ENCODE measurements around the gene ITFG1. TPM values are rescaled to one million over a fixed set of nuclear protein-coding genes. Genes with fewer than 3 reads are reported as not detected.

ITFG1 gene
- total RNA-seq, 1 experiment from 2014 or later = 18.0 TPM

DNA sequence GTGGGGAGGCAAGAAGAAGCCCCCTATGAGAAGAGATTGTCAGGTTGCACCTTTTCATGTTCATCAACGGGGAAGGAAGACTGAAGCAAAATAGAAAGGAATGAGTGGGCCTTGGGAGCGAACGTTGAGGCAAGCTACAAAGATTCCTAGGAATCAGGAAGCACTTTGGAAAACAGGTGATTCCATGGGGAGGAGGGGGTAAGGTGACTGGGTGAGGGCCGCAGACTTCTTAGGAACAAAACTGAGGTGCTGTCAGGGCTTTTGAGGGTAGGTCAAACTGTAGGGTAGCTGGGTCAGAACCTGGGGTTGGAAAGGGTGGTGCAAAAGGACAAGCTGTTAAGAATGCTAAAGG lies 528 bp downstream of the ITFG1 start:
- H3K23ac ChIP-seq (ENCODE audit: insufficient read length, low read depth, low read length) = no peak overlapping the region
- peak overlapping the region; percentile 100 for H3K4me3 Mint-ChIP-seq
- DNase-seq = no peak
- no peak overlapping the region for H3K27ac ChIP-seq (ENCODE audit: insufficient read length, low read depth, low read length)
- peak overlapping the region; percentile 94 to 99 (median 99) for H3K27ac Mint-ChIP-seq
- H2AFZ ChIP-seq (ENCODE audit: low read length) = no peak overlapping the region
- H3K18ac ChIP-seq (ENCODE audit: insufficient read length, low read depth, low read length) = no peak overlapping the region
- no peaks in the 10 kb centered on the region for H3K79me2 ChIP-seq (ENCODE audit: insufficient read depth, low read length)
- no peaks in the 10 kb centered on the region for H3K27me3 Mint-ChIP-seq (ENCODE audit: low read depth)
- no peak overlapping the region for H3T11ph ChIP-seq (ENCODE audit: low read length)
- no peak overlapping the region for H2BK12ac ChIP-seq (ENCODE audit: insufficient read length, low read depth, low read length)
- H3K9me3 Mint-ChIP-seq = no peaks in the 10 kb centered on the region; a peak in 1 of 5 replicates
- H2BK15ac ChIP-seq (ENCODE audit: low read depth, low read length) = no peak overlapping the region
- no peak overlapping the region for H2BK5ac ChIP-seq (ENCODE audit: insufficient read length, low read length)
- H3K27me3 ChIP-seq (ENCODE audit: insufficient read depth, low read length) = no peaks in the 10 kb centered on the region; the same call in 1 of the 2 replicates
- no peak overlapping the region for H3K56ac ChIP-seq (ENCODE audit: insufficient read length, low read depth, low read length)
- peaks cover 29 to 31% of the 10 kb centered on the region in 2 experiments for H3K4me1 Mint-ChIP-seq
- H3K4ac ChIP-seq (ENCODE audit: low read depth, low read length) = no peak overlapping the region
- no peak overlapping the region for H2BK120ac ChIP-seq (ENCODE audit: low read depth, low read length, poor library complexity, severe bottlenecking)
- H4K20me1 ChIP-seq (ENCODE audit: control insufficient read depth, insufficient read depth, insufficient read length) = no peaks in the 10 kb centered on the region
- H3K9ac ChIP-seq (ENCODE audit: extremely low read depth, insufficient read length, low read length) = peak overlapping the region; percentile 60
- H4K8ac ChIP-seq (replicated peaks; ENCODE audit: insufficient read length, low read depth, low read length) = no peak overlapping the region
- H3K79me1 ChIP-seq (ENCODE audit: insufficient read depth, low read depth, low read length, poor library complexity, severe bottlenecking) = peaks cover 2% of the 10 kb centered on the region
- peak overlapping the region; percentile 63 for H3K4me2 ChIP-seq (ENCODE audit: insufficient read depth, insufficient read length, low read length)
- H3K14ac ChIP-seq (ENCODE audit: insufficient read depth, low read length) = no peak overlapping the region; the same call in 1 of the 2 replicates
- H3K23me2 ChIP-seq (ENCODE audit: insufficient read length, low read depth, low read length, poor library complexity, severe bottlenecking) = peaks cover 11% of the 10 kb centered on the region
- WGBS (ENCODE audit: extremely low coverage, insufficient read length, low lambda C conversion rate) = no CpG with 5 or more reads among the region's 4 CpGs
- H3K36me3 Mint-ChIP-seq (ENCODE audit: insufficient read depth in 1 of 3, low read depth in 3 of 3) = peaks cover 0 to 17% (median 12%) of the 10 kb centered on the region in 3 experiments; a peak in 6 of 7 replicates
- no peak overlapping the region for H4K5ac ChIP-seq (ENCODE audit: insufficient read length, low read depth, low read length)
- no peak overlapping the region for H2BK20ac ChIP-seq (ENCODE audit: low read depth, low read length, poor library complexity, severe bottlenecking)
- H2AK5ac ChIP-seq (ENCODE audit: insufficient read length, low read length) = no peak overlapping the region
- H3K9me3 ChIP-seq (ENCODE audit: control insufficient read depth, low read depth, low read length) = no peaks in the 10 kb centered on the region
- no peak overlapping the region for H4K91ac ChIP-seq (ENCODE audit: insufficient read length, low read depth, low read length)
- TF ChIP-seq, protein P1, sequence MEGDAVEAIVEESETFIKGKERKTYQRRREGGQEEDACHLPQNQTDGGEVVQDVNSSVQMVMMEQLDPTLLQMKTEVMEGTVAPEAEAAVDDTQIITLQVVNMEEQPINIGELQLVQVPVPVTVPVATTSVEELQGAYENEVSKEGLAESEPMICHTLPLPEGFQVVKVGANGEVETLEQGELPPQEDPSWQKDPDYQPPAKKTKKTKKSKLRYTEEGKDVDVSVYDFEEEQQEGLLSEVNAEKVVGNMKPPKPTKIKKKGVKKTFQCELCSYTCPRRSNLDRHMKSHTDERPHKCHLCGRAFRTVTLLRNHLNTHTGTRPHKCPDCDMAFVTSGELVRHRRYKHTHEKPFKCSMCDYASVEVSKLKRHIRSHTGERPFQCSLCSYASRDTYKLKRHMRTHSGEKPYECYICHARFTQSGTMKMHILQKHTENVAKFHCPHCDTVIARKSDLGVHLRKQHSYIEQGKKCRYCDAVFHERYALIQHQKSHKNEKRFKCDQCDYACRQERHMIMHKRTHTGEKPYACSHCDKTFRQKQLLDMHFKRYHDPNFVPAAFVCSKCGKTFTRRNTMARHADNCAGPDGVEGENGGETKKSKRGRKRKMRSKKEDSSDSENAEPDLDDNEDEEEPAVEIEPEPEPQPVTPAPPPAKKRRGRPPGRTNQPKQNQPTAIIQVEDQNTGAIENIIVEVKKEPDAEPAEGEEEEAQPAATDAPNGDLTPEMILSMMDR (conservative IDR thresholded peaks at IDR 0.05) = no peak
- H3K4me1 ChIP-seq (ENCODE audit: insufficient read depth, low read length) = no peaks in the 10 kb centered on the region; the same call in 1 of the 2 replicates
